ENCODE data around the gene MPPED2.

Gene MPPED2

GRCh38 chr11:30586251-30587144 lies at the start of gene MPPED2:
MPPED2 (minus strand) TSS chr11:30586353; CDS start chr11:30580373, 5,980 bp downstream.
- DNase-seq (ENCODE audit: low read depth in 1 of 2, low spot score in 1 of 2), result peak; percentile 49 to 80

GRCh38 chr11:30635401-30635989 lies 49.3 kb upstream of the MPPED2 start:
- no peak for TF ChIP-seq JUND (IDR thresholded peaks at IDR 0.05; ENCODE audit: low read depth)
- no peak for DNase-seq (ENCODE audit: low read depth in 1 of 2, low spot score in 1 of 2)
- in situ Hi-C loops (cut with HindIII; ENCODE audit: low pct_unique_long_range_greater_than_20kb, low sequenced_read_pairs), result no loop called here

More at GRCh38 chr11:30586251-30587144, at the start of gene MPPED2:
- no peak for TF ChIP-seq JUND (IDR thresholded peaks at IDR 0.05; ENCODE audit: low read depth)
- in situ Hi-C loops (cut with HindIII; ENCODE audit: low pct_unique_long_range_greater_than_20kb, low sequenced_read_pairs), result no loop called here

- DNase-seq (ENCODE audit: low read depth in 1 of 2, low spot score in 1 of 2), result no peak
- TF ChIP-seq JUND (IDR thresholded peaks at IDR 0.05; ENCODE audit: low read depth), result no peak
- in situ Hi-C loops (cut with HindIII; ENCODE audit: low pct_unique_long_range_greater_than_20kb, low sequenced_read_pairs), result no loop called here
Measured at GRCh38 chr11:30631148-30631547, 45.0 kb upstream of the MPPED2 start.

GRCh38 chr11:30619767-30620166 lies 33.6 kb upstream of the MPPED2 start:
- in situ Hi-C loops (cut with HindIII; ENCODE audit: low pct_unique_long_range_greater_than_20kb, low sequenced_read_pairs), result no loop called here
- DNase-seq (ENCODE audit: low read depth in 1 of 2, low spot score in 1 of 2), result no peak
- TF ChIP-seq JUND (IDR thresholded peaks at IDR 0.05; ENCODE audit: low read depth), result no peak

GRCh38 chr11:30617762-30618161 lies 31.6 kb upstream of the MPPED2 start:
- in situ Hi-C loops (cut with HindIII; ENCODE audit: low pct_unique_long_range_greater_than_20kb, low sequenced_read_pairs), result no loop called here
- peak in 1 of 2 experiments; percentile 29 for DNase-seq (ENCODE audit: low read depth in 1 of 2, low spot score in 1 of 2)
- no peak for TF ChIP-seq JUND (IDR thresholded peaks at IDR 0.05; ENCODE audit: low read depth)

- no peak for TF ChIP-seq JUND (IDR thresholded peaks at IDR 0.05; ENCODE audit: low read depth)
- in situ Hi-C loops (cut with HindIII; ENCODE audit: low pct_unique_long_range_greater_than_20kb, low sequenced_read_pairs), result no loop called here
- no peak for DNase-seq (ENCODE audit: low read depth in 1 of 2, low spot score in 1 of 2)
Measured at GRCh38 chr11:30610628-30611027, 24.5 kb upstream of the MPPED2 start.

GRCh38 chr11:30608534-30608933 lies 22.4 kb upstream of the MPPED2 start:
- no peak for TF ChIP-seq JUND (IDR thresholded peaks at IDR 0.05; ENCODE audit: low read depth)
- in situ Hi-C loops (cut with HindIII; ENCODE audit: low pct_unique_long_range_greater_than_20kb, low sequenced_read_pairs), result no loop called here
- DNase-seq (ENCODE audit: low read depth in 1 of 2, low spot score in 1 of 2), result no peak

GRCh38 chr11:30605036-30605605 lies 19.0 kb upstream of the MPPED2 start:
- in situ Hi-C loops (cut with HindIII; ENCODE audit: low pct_unique_long_range_greater_than_20kb, low sequenced_read_pairs), result no loop called here
- TF ChIP-seq JUND (IDR thresholded peaks at IDR 0.05; ENCODE audit: low read depth), result no peak

GRCh38 chr11:30603357-30603756 lies 17.2 kb upstream of the MPPED2 start:
- no peak for DNase-seq (ENCODE audit: low read depth in 1 of 2, low spot score in 1 of 2)
- no peak for TF ChIP-seq JUND (IDR thresholded peaks at IDR 0.05; ENCODE audit: low read depth)
- in situ Hi-C loops (cut with HindIII; ENCODE audit: low pct_unique_long_range_greater_than_20kb, low sequenced_read_pairs), result no loop called here

More at GRCh38 chr11:30605036-30605605, 19.0 kb upstream of the MPPED2 start:
- DNase-seq (ENCODE audit: low read depth in 1 of 2, low spot score in 1 of 2), result no peak

GRCh38 chr11:30596832-30597231 lies 10.7 kb upstream of the MPPED2 start:
- TF ChIP-seq JUND (IDR thresholded peaks at IDR 0.05; ENCODE audit: low read depth), result no peak
- in situ Hi-C loops (cut with HindIII; ENCODE audit: low pct_unique_long_range_greater_than_20kb, low sequenced_read_pairs), result no loop called here
- DNase-seq (ENCODE audit: low read depth in 1 of 2, low spot score in 1 of 2), result no peak

GRCh38 chr11:30595934-30596333 lies 9.8 kb upstream of the MPPED2 start:
- DNase-seq (ENCODE audit: low read depth in 1 of 2, low spot score in 1 of 2), result no peak
- TF ChIP-seq JUND (IDR thresholded peaks at IDR 0.05; ENCODE audit: low read depth), result no peak
- in situ Hi-C loops (cut with HindIII; ENCODE audit: low pct_unique_long_range_greater_than_20kb, low sequenced_read_pairs), result no loop called here

GRCh38 chr11:30594646-30595411 lies 8.7 kb upstream of the MPPED2 start:
- in situ Hi-C loops (cut with HindIII; ENCODE audit: low pct_unique_long_range_greater_than_20kb, low sequenced_read_pairs), result no loop called here

More at GRCh38 chr11:30594646-30595411, 8.7 kb upstream of the MPPED2 start:
- no peak for DNase-seq (ENCODE audit: low read depth in 1 of 2, low spot score in 1 of 2)
- no peak for TF ChIP-seq JUND (IDR thresholded peaks at IDR 0.05; ENCODE audit: low read depth)
